GM19238 (cell line): ENCODE data around the gene RNASE13.

ENCODE experiments used
- DNase-seq: peaks from one replicate; pipeline ENCODE4 v3.0.0; 2011; ENCODE audit warnings: low spot score; ENCODE audit not compliant: insufficient read length

The RNASE13 gene

GRCh38 chr14:21034707-21035106 lies at the start of gene RNASE13:
Gene RNASE13, minus strand, starts transcription at chr14:21034807. Its CDS starts 519 bp downstream, at chr14:21034288.
- no peak for DNase-seq

GRCh38 chr14:21084396-21084795 lies 49.8 kb upstream of the RNASE13 start:
- no peak for DNase-seq

GRCh38 chr14:21083565-21084325 lies 49.1 kb upstream of the RNASE13 start:
- DNase-seq: no peak

GRCh38 chr14:21081521-21082142 lies 47.0 kb upstream of the RNASE13 start:
- no peak for DNase-seq

- DNase-seq: no peak
Observed at GRCh38 chr14:21078726-21079125, 44.1 kb upstream of the RNASE13 start.

GRCh38 chr14:21078287-21078686 lies 43.7 kb upstream of the RNASE13 start:
- no peak for DNase-seq

- DNase-seq: no peak
Observed at GRCh38 chr14:21077672-21078071, 43.1 kb upstream of the RNASE13 start.

GRCh38 chr14:21075719-21076437 lies 41.3 kb upstream of the RNASE13 start:
- no peak for DNase-seq

GRCh38 chr14:21074398-21075272 lies 40.0 kb upstream of the RNASE13 start:
- DNase-seq: no peak

- DNase-seq: no peak
Observed at GRCh38 chr14:21073921-21074320, 39.3 kb upstream of the RNASE13 start.

GRCh38 chr14:21072781-21073339 lies 38.3 kb upstream of the RNASE13 start:
- DNase-seq: no peak

- no peak for DNase-seq
Observed at GRCh38 chr14:21072031-21072473, 37.4 kb upstream of the RNASE13 start.

- peak; percentile 92 for DNase-seq
Observed at GRCh38 chr14:21071225-21072030, 36.8 kb upstream of the RNASE13 start.

GRCh38 chr14:21070610-21071224 lies 36.1 kb upstream of the RNASE13 start:
- DNase-seq: no peak

- no peak for DNase-seq
Observed at GRCh38 chr14:21070083-21070609, 35.5 kb upstream of the RNASE13 start, which contains the start of gene ARHGEF40. Gene ARHGEF40, plus strand, starts transcription at chr14:21070304. Its CDS starts 93 bp downstream, at chr14:21070397.

- no peak for DNase-seq
Observed at GRCh38 chr14:21069388-21070082, 34.9 kb upstream of the RNASE13 start.

- DNase-seq: peak; percentile 53
Observed at GRCh38 chr14:21068521-21069387, 34.1 kb upstream of the RNASE13 start.
